Endothelial cell of umbilical vein (primary cell): ENCODE measurements around the gene NCK2. TPM values are rescaled to one million over a fixed set of nuclear protein-coding genes. Genes with fewer than 3 reads are reported as not detected.

Source experiments
- BruUV-seq: library from RNA; stranded (reverse); fragments of 400-500 nt; replicated peaks from 2 replicates; lab custom pipeline; 2021; lab: Mats Ljungman, UMichigan
- CTCF ChIA-PET: fragments of 300-600, 350-600 bp; sonication (Branson Sonifier 250); formaldehyde crosslinking; loops from one replicate; lab custom pipeline; 2021; ENCODE audit warnings: antibody characterized with exemption, inconsistent platforms; lab: Charles Lee
- POLR2A ChIA-PET: fragments of 300-600, 350-600 bp; sonication (Branson Sonifier 250); formaldehyde crosslinking; loops from one replicate; lab custom pipeline; 2021; ENCODE audit warnings: antibody characterized with exemption, inconsistent platforms; lab: Charles Lee
- DNase-seq: peaks from one replicate; pipeline ENCODE4 v3.0.0-alpha.2; 2011; ENCODE audit warnings: low read depth, low spot score
- FAIRE-seq: peaks from 2 replicates; lab custom pipeline; 2011; peaks lifted over from hg19 to GRCh38; lab: Jason Lieb, UNC
- H2AFZ ChIP-seq: 2 replicates; pipeline ENCODE4 v1.6.0; 2012; ENCODE audit warnings: low read depth, low read length, control low read depth, inconsistent platforms
- H3K27ac ChIP-seq: 2 replicates; pipeline ENCODE4 v1.5.1; 2011; ENCODE audit warnings: low read depth, mild to moderate bottlenecking, control low read depth, low read length, moderate library complexity; ENCODE audit not compliant: insufficient read depth
- H3K27me3 ChIP-seq, 2 experiments: 2 replicates each; pipeline versions ENCODE4 v1.6.0 to v1.6.1; 2011; ENCODE audit warnings: low read length in 2 of 2, mixed read lengths in 1 of 2; ENCODE audit not compliant: control insufficient read depth in 2 of 2, insufficient read depth in 2 of 2
- H3K36me3 ChIP-seq, 2 experiments: 2 replicates in 1 of 2; 3 replicates in 1 of 2; pipeline ENCODE4 v1.5.1; 2011; ENCODE audit warnings: low read length in 2 of 2, mild to moderate bottlenecking in 1 of 2, moderate library complexity in 1 of 2; ENCODE audit not compliant: control insufficient read depth in 2 of 2, insufficient read depth in 2 of 2; ENCODE audit errors: extremely low read depth in 1 of 2
- H3K4me1 ChIP-seq: 3 replicates; pipeline ENCODE4 v1.5.1; 2011; ENCODE audit warnings: mild to moderate bottlenecking, low read length; ENCODE audit not compliant: control insufficient read depth, insufficient read depth; ENCODE audit errors: extremely low read depth
- H3K4me2 ChIP-seq: 2 replicates; pipeline ENCODE4 v1.6.1; 2011; ENCODE audit warnings: low read length, control low read depth, mixed read lengths; ENCODE audit not compliant: insufficient read depth
- H3K4me3 ChIP-seq, 3 experiments: fragments of 200-600 bp in 1 of 3; sonication (generic), shearing (Covaris generic) in 1 of 3; replicated peaks in 1 of 3; 2 replicates each; pipeline ENCODE4 v1.5.1; 2011 to 2016; ENCODE audit warnings: control low read depth in 3 of 3, low read length in 3 of 3, mild to moderate bottlenecking in 2 of 3, inconsistent platforms in 1 of 3, low read depth in 1 of 3, moderate library complexity in 1 of 3; ENCODE audit not compliant: insufficient read depth in 1 of 3
- H3K79me2 ChIP-seq: 2 replicates; pipeline ENCODE4 v1.6.0; 2012; ENCODE audit warnings: low read length, inconsistent platforms; ENCODE audit not compliant: control insufficient read depth, insufficient read depth
- H3K9ac ChIP-seq: replicated peaks from 2 replicates; pipeline ENCODE3; 2011; ENCODE audit warnings: low read length, control low read depth; ENCODE audit not compliant: insufficient read depth; ENCODE audit errors: extremely low read depth
- H3K9me1 ChIP-seq: replicated peaks from 3 replicates; pipeline ENCODE4 v1.6.0; 2011; ENCODE audit warnings: mild to moderate bottlenecking, low read length; ENCODE audit not compliant: control insufficient read depth, insufficient read depth; ENCODE audit errors: extremely low read depth
- H3K9me3 ChIP-seq: replicated peaks from 2 replicates; pipeline ENCODE4 v1.5.1; 2012; ENCODE audit warnings: low read length, inconsistent platforms; ENCODE audit not compliant: control insufficient read depth, insufficient read depth
- H4K20me1 ChIP-seq: replicated peaks from 2 replicates; pipeline ENCODE3; 2011; ENCODE audit warnings: mild to moderate bottlenecking, low read length; ENCODE audit not compliant: control insufficient read depth, insufficient read depth; ENCODE audit errors: extremely low read depth
- CTCF ChIP-seq, 2 donors: IDR thresholded peaks; 1 replicate in 1 of 2; 2 replicates in 1 of 2; pipeline ENCODE4 v1.5.1; 2011; ENCODE audit warnings: low read length in 2 of 2, mild to moderate bottlenecking in 2 of 2, moderate library complexity in 2 of 2, control low read depth in 1 of 2, inconsistent platforms in 1 of 2, low read depth in 1 of 2; ENCODE audit not compliant: insufficient read depth in 1 of 2; ENCODE audit errors: extremely low read depth in 1 of 2
- EZH2 ChIP-seq: IDR thresholded peaks from 2 replicates; pipeline ENCODE4 v1.6.1; 2012; ENCODE audit warnings: borderline replicate concordance, low read depth, mild to moderate bottlenecking, moderate library complexity, low read length, inconsistent platforms; ENCODE audit not compliant: severe bottlenecking
- FOS ChIP-seq: IDR thresholded peaks from 2 replicates; pipeline ENCODE4 v1.6.1; 2011; ENCODE audit warnings: mild to moderate bottlenecking, low read length, moderate library complexity, borderline replicate concordance; ENCODE audit not compliant: insufficient read depth
- GATA2 ChIP-seq: IDR thresholded peaks from 2 replicates; pipeline ENCODE4 v1.7.0; 2011; ENCODE audit warnings: low read depth, mild to moderate bottlenecking, moderate library complexity, mixed read lengths, low read length; ENCODE audit not compliant: insufficient read length, insufficient read depth
- JUN ChIP-seq: IDR thresholded peaks from 2 replicates; pipeline ENCODE4 v1.6.1; 2011; ENCODE audit warnings: borderline replicate concordance, low read depth; ENCODE audit not compliant: insufficient read length, insufficient read depth
- MAX ChIP-seq: IDR thresholded peaks from 2 replicates; pipeline ENCODE4 v1.6.1; 2011; ENCODE audit not compliant: insufficient read depth, insufficient read length
- MYC ChIP-seq: IDR thresholded peaks from one replicate; pipeline ENCODE4 v1.6.1; 2011; ENCODE audit warnings: mild to moderate bottlenecking, low read depth, low read length
- POLR2A ChIP-seq: IDR thresholded peaks from 2 replicates; pipeline ENCODE4 v1.6.1; 2012; ENCODE audit warnings: low read depth, mild to moderate bottlenecking, control low read depth, low read length
- POLR2AphosphoS5 ChIP-seq: IDR thresholded peaks from 2 replicates; pipeline ENCODE4 v1.6.1; 2012; ENCODE audit warnings: low read depth, mild to moderate bottlenecking, control low read depth, low read length, moderate library complexity; ENCODE audit not compliant: insufficient read depth
- dilution Hi-C: fragments of 300-500 bp; cut with MboI; formaldehyde crosslinking; loops from one replicate; pipeline ENCODE4 v1.15.0; 2019; ENCODE audit warnings: low sequenced_read_pairs; ENCODE audit not compliant: extremely low pct_ligation_motif_present
- intact Hi-C: fragments of 100-400 bp; cut with micrococcal nuclease; formaldehyde crosslinking; loops from one replicate; pipeline ENCODE4 v1.10.0; 2022
- polyA plus RNA-seq, 4 experiments: library from polyadenylated mRNA; depleted of rRNA in 3 of 4; stranded (reverse) in 3 of 4; unstranded in 1 of 4; fragments of >200 nt; gene quantifications; 2 replicates each; pipeline versions ENCODE4 v1.2.1 to v1.2.3, GENCODE V29; 2011 to 2012; ENCODE audit warnings: missing spikeins in 1 of 4
- total RNA-seq: library from RNA; stranded (reverse); gene quantifications from 2 replicates; pipeline ENCODE4 v1.2.3, GENCODE V29; 2021

The NCK2 gene
- total and polyA plus RNA-seq, 2 donors (not counting 3 experiments of a cell fraction or from before 2014, with no cell fraction given), result 23.8 to 39.1 TPM

GRCh38 chr2:105725388-105725787 is 19.3 kb upstream of the NCK2 start:
- no TSS peak for BruUV-seq
- FAIRE-seq, result no peak

More at GRCh38 chr2:105725388-105725787, 19.3 kb upstream of the NCK2 start:
- Histone ChIP-seq H3K79me2 (no peaks in the 10 kb centered on the region), H3K27ac (no peak overlapping the region), H3K4me2 (no peak overlapping the region), H3K9me3 (no peaks in the 10 kb centered on the region), H2AFZ (no peak overlapping the region), H3K9ac (no peak overlapping the region), H4K20me1 (no peaks in the 10 kb centered on the region), H3K9me1 (no peaks in the 10 kb centered on the region), H3K27me3 (peaks cover 2 to 5% of the 10 kb centered on the region in 2 experiments), H3K4me1 (no peaks in the 10 kb centered on the region), H3K4me3 (no peak overlapping the region), H3K36me3 (no peaks in the 10 kb centered on the region)
- dilution Hi-C loops (no loop called here), intact Hi-C loops (no loop called here)
- no peak for DNase-seq
- no peak for TF ChIP-seq POLR2AphosphoS5
- no peak for TF ChIP-seq EZH2
- TF ChIP-seq MAX, result no peak
- no peak for TF ChIP-seq JUN
- no peak for TF ChIP-seq CTCF (IDR thresholded peaks at IDR 0.05; ENCODE audit: extremely low read depth in 1 of 2, insufficient read depth in 1 of 2, low read depth in 1 of 2, low read length in 2 of 2)
- TF ChIP-seq FOS, result no peak
- TF ChIP-seq POLR2A, result no peak
- TF ChIP-seq MYC, result no peak
- no peak for TF ChIP-seq GATA2
- POLR2A ChIA-PET, result no interaction called here
- CTCF ChIA-PET, result no interaction called here
